ENCODE results near the gene PCDH19. TPM values are rescaled to one million over a fixed set of nuclear protein-coding genes. Genes with fewer than 3 reads are reported as not detected.
A peak's percentile ranks its signal among the peaks of the same experiment; 100 is the strongest.
"Not testable (repeated sequence)": the region's sequence is repeated elsewhere in the genome, so short reads cannot be mapped to it uniquely, and the experiment has no call there.

The PCDH19 gene, protein sequence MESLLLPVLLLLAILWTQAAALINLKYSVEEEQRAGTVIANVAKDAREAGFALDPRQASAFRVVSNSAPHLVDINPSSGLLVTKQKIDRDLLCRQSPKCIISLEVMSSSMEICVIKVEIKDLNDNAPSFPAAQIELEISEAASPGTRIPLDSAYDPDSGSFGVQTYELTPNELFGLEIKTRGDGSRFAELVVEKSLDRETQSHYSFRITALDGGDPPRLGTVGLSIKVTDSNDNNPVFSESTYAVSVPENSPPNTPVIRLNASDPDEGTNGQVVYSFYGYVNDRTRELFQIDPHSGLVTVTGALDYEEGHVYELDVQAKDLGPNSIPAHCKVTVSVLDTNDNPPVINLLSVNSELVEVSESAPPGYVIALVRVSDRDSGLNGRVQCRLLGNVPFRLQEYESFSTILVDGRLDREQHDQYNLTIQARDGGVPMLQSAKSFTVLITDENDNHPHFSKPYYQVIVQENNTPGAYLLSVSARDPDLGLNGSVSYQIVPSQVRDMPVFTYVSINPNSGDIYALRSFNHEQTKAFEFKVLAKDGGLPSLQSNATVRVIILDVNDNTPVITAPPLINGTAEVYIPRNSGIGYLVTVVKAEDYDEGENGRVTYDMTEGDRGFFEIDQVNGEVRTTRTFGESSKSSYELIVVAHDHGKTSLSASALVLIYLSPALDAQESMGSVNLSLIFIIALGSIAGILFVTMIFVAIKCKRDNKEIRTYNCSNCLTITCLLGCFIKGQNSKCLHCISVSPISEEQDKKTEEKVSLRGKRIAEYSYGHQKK (N-terminal part only)
- 1 to 10 TPM; 1.6 to 2.6 (median 1.8) TPM for total RNA-seq

DNA sequence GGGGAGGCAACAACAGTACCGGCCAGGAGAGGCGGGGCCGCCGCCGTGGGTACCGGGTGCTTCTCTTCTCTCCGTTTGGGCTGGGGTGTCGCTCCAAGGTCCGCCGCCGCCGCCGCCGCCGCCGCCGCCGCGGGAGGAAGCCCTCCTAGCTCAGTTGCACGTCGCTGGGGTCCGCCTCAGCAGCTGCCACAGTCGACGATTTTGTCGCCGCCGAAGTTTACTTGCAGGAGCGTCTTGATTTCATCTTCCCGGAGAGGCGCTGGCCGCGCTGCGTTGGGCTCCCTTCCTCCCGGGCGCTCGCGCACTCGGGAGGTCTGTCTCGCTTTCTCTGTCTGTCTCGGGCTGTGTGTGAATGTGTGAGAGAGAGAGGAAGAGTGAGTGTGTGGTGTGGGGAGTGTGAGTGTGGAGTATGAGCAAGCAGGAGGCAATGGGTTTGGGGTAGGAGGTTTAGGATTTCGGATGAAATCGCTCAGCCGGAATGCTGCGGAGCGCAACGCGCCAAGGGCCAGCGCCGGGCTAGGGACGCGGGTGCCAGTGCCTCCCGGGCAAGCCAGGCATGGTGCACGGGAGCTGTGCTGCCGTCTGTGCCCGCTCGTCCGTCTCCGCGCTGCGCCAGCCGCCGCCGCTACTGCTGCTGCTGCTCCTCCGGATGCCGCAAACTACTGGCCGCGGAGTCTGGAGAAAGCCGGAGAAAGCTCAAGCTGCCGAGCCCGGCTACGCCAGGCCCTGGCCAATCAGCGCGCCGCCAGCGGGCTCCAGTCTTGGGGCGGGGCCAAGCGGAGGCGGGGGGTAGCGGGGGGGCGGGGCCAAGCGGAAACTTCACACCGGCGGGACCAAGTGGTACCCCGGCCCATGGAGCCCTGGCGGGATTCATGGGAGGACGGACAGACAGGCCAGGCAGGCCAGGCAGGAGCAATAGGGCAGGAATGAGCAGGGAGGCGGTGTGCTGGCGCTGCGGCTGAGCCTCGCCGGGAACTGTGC is at the start of gene PCDH19:
TSS of gene PCDH19 (minus strand) at position 664 of the 981 bp plus-strand sequence. CDS start 1,676 bp downstream, outside the sequence.
- TF ChIP-seq, protein P1, sequence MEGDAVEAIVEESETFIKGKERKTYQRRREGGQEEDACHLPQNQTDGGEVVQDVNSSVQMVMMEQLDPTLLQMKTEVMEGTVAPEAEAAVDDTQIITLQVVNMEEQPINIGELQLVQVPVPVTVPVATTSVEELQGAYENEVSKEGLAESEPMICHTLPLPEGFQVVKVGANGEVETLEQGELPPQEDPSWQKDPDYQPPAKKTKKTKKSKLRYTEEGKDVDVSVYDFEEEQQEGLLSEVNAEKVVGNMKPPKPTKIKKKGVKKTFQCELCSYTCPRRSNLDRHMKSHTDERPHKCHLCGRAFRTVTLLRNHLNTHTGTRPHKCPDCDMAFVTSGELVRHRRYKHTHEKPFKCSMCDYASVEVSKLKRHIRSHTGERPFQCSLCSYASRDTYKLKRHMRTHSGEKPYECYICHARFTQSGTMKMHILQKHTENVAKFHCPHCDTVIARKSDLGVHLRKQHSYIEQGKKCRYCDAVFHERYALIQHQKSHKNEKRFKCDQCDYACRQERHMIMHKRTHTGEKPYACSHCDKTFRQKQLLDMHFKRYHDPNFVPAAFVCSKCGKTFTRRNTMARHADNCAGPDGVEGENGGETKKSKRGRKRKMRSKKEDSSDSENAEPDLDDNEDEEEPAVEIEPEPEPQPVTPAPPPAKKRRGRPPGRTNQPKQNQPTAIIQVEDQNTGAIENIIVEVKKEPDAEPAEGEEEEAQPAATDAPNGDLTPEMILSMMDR (IDR thresholded peaks at IDR 0.05): no peak
- TF ChIP-seq POLR2AphosphoS5 (IDR thresholded peaks at IDR 0.05) (no peak), POLR2A (IDR thresholded peaks at IDR 0.05) (no peak)
- intact Hi-C loops (cut with DNase I; ENCODE audit: low total_unique reads): no loop called here
- Histone ChIP-seq H3K4me1 (no peaks in the 10 kb centered on the region), H3K9me3 (no peaks in the 10 kb centered on the region), H3K27ac (no peak within 1 kb of the TSS), H3K27me3 (peaks cover 3 to 96% of the 10 kb centered on the region in 2 donors), H3K36me3 (no peaks in the 10 kb centered on the region), H3K4me3 (peak within 1 kb of the TSS; percentile 36 to 66 (median 50))
- DNase-seq (ENCODE audit: low spot score in 2 of 2): no peak

DNA sequence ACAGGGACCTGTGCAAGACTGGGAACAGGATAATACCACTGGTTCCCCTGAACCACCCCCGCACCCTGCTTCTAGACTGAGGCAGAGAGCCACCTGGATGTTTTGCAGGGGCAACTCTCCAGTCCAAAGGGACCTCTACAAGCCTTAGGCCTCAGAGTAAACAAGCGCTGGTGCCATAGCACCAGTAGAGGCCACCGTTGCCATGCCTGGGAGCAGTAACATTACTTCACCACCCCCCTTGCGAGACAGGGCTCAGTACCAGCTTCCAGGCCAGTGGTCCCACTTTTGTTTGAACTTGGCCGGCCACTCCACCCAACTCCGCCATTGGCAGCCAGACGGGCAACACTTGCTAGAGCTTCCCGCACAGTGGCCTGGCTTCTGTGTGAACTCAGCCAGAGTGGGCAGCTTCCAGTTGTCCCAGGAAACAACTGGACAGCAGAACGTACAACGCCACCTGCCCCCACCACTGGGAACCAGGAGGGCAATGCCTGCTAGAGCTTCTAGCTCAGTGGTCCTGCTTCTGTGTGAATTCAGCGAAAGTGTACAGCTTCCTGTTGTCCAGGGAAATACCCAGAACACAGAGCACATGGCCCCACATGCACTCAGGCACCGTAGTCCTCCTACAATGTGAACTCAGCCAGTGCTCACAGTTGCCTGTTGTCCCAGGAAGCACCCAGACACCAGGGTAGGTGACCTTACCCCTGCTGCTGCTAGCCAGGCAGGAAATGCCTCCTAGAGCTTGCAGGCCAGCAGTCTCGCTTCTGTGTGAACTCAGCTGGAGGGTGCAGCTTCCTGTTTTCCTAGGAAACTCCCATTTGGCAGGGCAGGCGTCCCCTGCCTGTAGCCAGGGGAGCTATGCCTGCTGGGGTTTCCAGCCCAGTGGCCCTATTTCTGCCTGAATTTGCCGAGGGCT is 39.9 kb upstream of the PCDH19 start:
- H3K27me3 ChIP-seq: peaks cover 0 to 46% of the 10 kb centered on the region in 2 donors
- peak overlapping the region in 1 of 2 donors; percentile 59 for H3K27ac ChIP-seq
- H3K9me3 ChIP-seq: no peaks in the 10 kb centered on the region
- no peaks in the 10 kb centered on the region for H3K4me1 ChIP-seq
- no peak for DNase-seq (ENCODE audit: low spot score in 2 of 2)
- no peak overlapping the region for H3K4me3 ChIP-seq
- H3K36me3 ChIP-seq: no peaks in the 10 kb centered on the region
- intact Hi-C loops (cut with DNase I; ENCODE audit: low total_unique reads): no loop called here
- no peak for TF ChIP-seq POLR2AphosphoS5 (IDR thresholded peaks at IDR 0.05)
- TF ChIP-seq, protein P1 (IDR thresholded peaks at IDR 0.05): no peak
- no peak for TF ChIP-seq POLR2A (IDR thresholded peaks at IDR 0.05)

DNA sequence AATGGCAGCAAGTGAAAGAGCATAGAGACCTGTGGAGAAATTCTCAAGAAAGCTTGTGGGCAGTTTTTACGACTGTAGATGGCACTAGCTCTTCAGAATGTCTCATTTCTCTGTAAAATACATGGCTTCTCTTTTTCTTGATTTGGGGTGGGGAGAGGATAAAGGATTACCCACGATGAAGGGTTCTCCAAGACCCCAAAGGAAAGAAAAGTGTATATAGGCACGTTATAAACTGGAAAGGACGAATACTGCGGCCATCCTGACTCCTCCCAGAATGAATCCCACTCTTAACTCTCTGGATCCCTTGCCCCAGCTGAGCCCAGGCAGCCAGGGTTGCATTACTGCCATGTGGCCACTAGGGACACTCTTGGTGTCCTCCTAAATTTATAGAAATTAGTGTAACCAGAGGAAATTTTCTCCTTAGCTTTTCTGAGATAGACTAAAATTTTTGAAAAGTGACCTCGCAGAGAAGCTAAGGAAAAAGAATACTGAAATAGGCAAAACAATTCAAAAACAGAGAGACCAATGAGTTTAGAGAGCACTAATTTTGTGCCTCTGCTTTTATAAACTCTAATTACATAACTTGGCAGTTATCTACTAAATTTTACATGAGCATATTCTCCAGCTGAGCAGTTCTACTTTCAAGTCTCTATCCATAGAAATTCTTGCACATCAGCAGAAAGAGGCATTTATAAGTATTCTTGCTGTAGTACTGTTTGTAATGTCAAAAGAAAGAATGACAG is 37.8 kb upstream of the PCDH19 start:
- TF ChIP-seq POLR2AphosphoS5 (IDR thresholded peaks at IDR 0.05): no peak
- TF ChIP-seq, protein P1 (IDR thresholded peaks at IDR 0.05): peak; percentile 35 to 48 (median 36)
- H3K9me3 ChIP-seq: no peaks in the 10 kb centered on the region
- DNase-seq (ENCODE audit: low spot score in 2 of 2): no peak
- H3K36me3 ChIP-seq: no peaks in the 10 kb centered on the region
- peaks cover 0 to 54% of the 10 kb centered on the region in 2 donors for H3K27me3 ChIP-seq
- no peaks in the 10 kb centered on the region for H3K4me1 ChIP-seq
- no peak overlapping the region for H3K27ac ChIP-seq
- H3K4me3 ChIP-seq: peak overlapping the region in 2 of 3 donors; percentile 17 to 24
- intact Hi-C loops (cut with DNase I; ENCODE audit: low total_unique reads): no loop called here

DNA sequence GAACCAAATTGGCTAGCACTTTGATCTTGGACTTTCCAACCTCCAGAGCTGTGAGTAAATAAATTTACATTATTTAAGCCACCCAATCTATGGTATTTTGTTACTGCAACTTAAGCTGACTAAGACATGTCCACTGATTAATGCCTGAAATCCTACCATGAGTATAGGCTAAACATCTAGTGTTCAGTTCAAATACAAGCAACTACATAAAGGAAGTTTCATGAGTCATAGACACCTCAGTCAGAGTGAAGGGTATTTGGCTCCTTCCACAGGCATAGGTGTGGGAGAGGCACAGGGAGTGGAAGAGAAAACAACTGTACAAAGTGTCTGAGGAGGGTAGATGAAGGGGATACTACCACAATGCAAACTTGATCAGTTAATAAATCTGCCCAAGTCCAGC is 35.5 kb upstream of the PCDH19 start:
- Histone ChIP-seq H3K4me1 (no peaks in the 10 kb centered on the region), H3K27me3 (peaks cover 0 to 46% of the 10 kb centered on the region in 2 donors), H3K4me3 (no peak overlapping the region), H3K9me3 (no peaks in the 10 kb centered on the region), H3K36me3 (no peaks in the 10 kb centered on the region), H3K27ac (no peak overlapping the region)
- DNase-seq (ENCODE audit: low spot score in 2 of 2): no peak
- no peak for TF ChIP-seq POLR2A (IDR thresholded peaks at IDR 0.05)
- no peak for TF ChIP-seq POLR2AphosphoS5 (IDR thresholded peaks at IDR 0.05)
- TF ChIP-seq, protein P1 (IDR thresholded peaks at IDR 0.05): no peak
- intact Hi-C loops (cut with DNase I; ENCODE audit: low total_unique reads): no loop called here

DNA sequence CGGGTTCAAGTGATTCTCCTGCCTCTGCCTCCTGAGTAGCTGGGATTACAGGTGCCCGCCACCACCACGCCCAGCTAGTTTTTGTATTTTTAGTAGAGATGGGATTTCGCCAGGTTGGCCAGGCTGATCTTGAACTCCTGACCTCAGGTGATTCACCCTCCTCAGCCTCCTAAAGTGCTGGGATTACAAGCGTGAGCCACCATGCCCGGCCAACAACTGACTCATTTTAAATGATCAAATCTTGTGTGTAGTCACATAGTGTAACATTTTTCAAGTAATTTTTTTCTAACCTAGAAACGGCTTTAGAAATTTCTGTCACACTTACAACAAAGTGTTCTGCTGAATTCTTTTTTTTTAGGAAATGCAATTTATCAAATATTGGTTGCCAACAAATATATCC is 31.2 kb upstream of the PCDH19 start:
- DNase-seq (ENCODE audit: low spot score in 2 of 2); H3K4me3 ChIP-seq; H3K4me1 ChIP-seq; intact Hi-C loops (cut with DNase I; ENCODE audit: low total_unique reads); H3K36me3 ChIP-seq; H3K27ac ChIP-seq; H3K9me3 ChIP-seq: not testable (repeated sequence)
- peaks cover 0 to 32% of the 10 kb centered on the region in 2 donors for H3K27me3 ChIP-seq

All from breast epithelium (tissue), 4 donors.